Measurements from ENCODE around the gene YEATS2. TPM values are rescaled to one million over a fixed set of nuclear protein-coding genes. Genes with fewer than 3 reads are reported as not detected.

The YEATS2 gene
- polyA plus RNA-seq, 1 of the 3 experiments (the other 2 are of a cell fraction), result 19.9 TPM

DNA sequence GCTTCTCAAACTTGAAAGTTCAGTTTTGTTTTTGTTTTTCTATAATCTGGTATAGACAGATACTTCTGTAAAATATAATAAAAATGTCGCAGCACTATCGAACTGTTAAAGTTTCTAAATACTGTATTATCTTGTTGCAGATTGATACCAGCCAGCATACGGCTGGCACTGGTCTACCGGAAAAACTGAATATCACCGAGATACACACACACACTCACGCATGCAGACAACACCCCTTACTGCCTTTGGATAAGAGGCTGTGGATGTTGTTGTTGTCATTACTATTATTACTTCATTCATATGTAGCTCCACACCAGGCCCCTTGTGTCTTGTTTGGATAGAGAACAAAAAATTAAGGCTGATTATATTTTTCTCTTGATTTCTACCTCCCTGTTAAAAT is 95.4 kb downstream of the YEATS2 start:
- Histone ChIP-seq H3K27me3 (ENCODE audit: insufficient read depth) (no peaks in the 10 kb centered on the region), H3K9me3 (no peaks in the 10 kb centered on the region), H3K27ac (ENCODE audit: low read depth in 2 of 2, low read length in 1 of 2) (no peak overlapping the region), H3K9ac (no peak overlapping the region), H3K9me2 (no peaks in the 10 kb centered on the region), H3F3A (replicated peaks; ENCODE audit: insufficient read depth) (no peaks in the 10 kb centered on the region), H3K4me2 (no peak overlapping the region), H2AFZ (ENCODE audit: low read depth) (no peak overlapping the region), H3K4me1 (ENCODE audit: control insufficient read depth in 1 of 2, insufficient read depth in 2 of 2, low read depth in 1 of 2, low read length in 1 of 2) (no peaks in the 10 kb centered on the region), H3K36me3 (replicated peaks in 1 of 2; ENCODE audit: control insufficient read depth in 1 of 2, insufficient read depth in 2 of 2, low read length in 1 of 2) (peaks cover 43 to 54% of the 10 kb centered on the region in 2 experiments), H4K20me1 (ENCODE audit: insufficient read depth) (no peaks in the 10 kb centered on the region), H3K4me3 (ENCODE audit: low read depth in 2 of 2, low read length in 1 of 2) (no peak overlapping the region), H3K79me2 (ENCODE audit: insufficient read depth) (peaks cover 9% of the 10 kb centered on the region)
- TF ChIP-seq TEAD4 (IDR thresholded peaks at IDR 0.05; ENCODE audit: borderline replicate concordance, insufficient read depth) (no peak), FOXJ3 (CRISPR knock-in tag; IDR thresholded peaks at IDR 0.05) (no peak), CHD2 (IDR thresholded peaks at IDR 0.05; ENCODE audit: low read length, partially characterized antibody) (no peak), RCOR1 (IDR thresholded peaks at IDR 0.05; ENCODE audit: low read length) (no peak), GATA2 (CRISPR knock-in tag; IDR thresholded peaks at IDR 0.05) (no peak), SMC3 (IDR thresholded peaks at IDR 0.05; ENCODE audit: low read depth, low read length) (no peak), NFIC (IDR thresholded peaks at IDR 0.05; ENCODE audit: borderline replicate concordance) (no peak), EZH2phosphoT487 (IDR thresholded peaks at IDR 0.05; ENCODE audit: borderline replicate concordance, low read depth) (no peak), GABPA (IDR thresholded peaks at IDR 0.05; ENCODE audit: low read depth) (no peak), RFX5 (IDR thresholded peaks at IDR 0.05; ENCODE audit: low read length) (no peak), POLR2AphosphoS5 (IDR thresholded peaks at IDR 0.05; ENCODE audit: low read depth, low read length) (no peak), MEF2A (IDR thresholded peaks at IDR 0.05; ENCODE audit: borderline replicate concordance, low read depth) (no peak), JUND (IDR thresholded peaks at IDR 0.05) (no peak), RXRA (IDR thresholded peaks at IDR 0.05; ENCODE audit: borderline replicate concordance, low read depth) (no peak), RAD21 (IDR thresholded peaks at IDR 0.05; ENCODE audit: low read length) (no peak), FOSL2 (IDR thresholded peaks at IDR 0.05; ENCODE audit: borderline replicate concordance, low read depth) (no peak), SIN3A (IDR thresholded peaks at IDR 0.05; ENCODE audit: borderline replicate concordance, low read depth, low read length) (no peak)
- TF ChIP-seq, protein P1, sequence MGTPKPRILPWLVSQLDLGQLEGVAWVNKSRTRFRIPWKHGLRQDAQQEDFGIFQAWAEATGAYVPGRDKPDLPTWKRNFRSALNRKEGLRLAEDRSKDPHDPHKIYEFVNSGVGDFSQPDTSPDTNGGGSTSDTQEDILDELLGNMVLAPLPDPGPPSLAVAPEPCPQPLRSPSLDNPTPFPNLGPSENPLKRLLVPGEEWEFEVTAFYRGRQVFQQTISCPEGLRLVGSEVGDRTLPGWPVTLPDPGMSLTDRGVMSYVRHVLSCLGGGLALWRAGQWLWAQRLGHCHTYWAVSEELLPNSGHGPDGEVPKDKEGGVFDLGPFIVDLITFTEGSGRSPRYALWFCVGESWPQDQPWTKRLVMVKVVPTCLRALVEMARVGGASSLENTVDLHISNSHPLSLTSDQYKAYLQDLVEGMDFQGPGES (IDR thresholded peaks at IDR 0.05; ENCODE audit: low read depth, low read length), result no peak
- TF ChIP-seq, protein P2, sequence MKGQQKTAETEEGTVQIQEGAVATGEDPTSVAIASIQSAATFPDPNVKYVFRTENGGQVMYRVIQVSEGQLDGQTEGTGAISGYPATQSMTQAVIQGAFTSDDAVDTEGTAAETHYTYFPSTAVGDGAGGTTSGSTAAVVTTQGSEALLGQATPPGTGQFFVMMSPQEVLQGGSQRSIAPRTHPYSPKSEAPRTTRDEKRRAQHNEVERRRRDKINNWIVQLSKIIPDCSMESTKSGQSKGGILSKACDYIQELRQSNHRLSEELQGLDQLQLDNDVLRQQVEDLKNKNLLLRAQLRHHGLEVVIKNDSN (IDR thresholded peaks at IDR 0.05; ENCODE audit: borderline replicate concordance, low read depth), result no peak
- POLR2A ChIA-PET, result no interaction called here
- 98% methylated on average over 6 of the region's 6 CpGs for WGBS (ENCODE audit: low lambda C conversion rate)
- CTCF ChIA-PET, result interaction anchor here (1.5 kb wide), 1 partner anchor 313 kb away, joined by 3 read pairs; no protein-coding TSS in a partner anchor
- no peak for DNase-seq

Measured in SK-N-SH (cell line).